Measurements from ENCODE around the gene GHDC. TPM values are rescaled to one million over a fixed set of nuclear protein-coding genes. Genes with fewer than 3 reads are reported as not detected.

GHDC gene
- total RNA-seq, 1 donor from 2014 or later, result 6.4 TPM

GRCh38 chr17:42236760-42237159 lies 42.5 kb upstream of the GHDC start:
- H3K9me3 Mint-ChIP-seq, result no peaks in the 10 kb centered on the region
- H3K36me3 Mint-ChIP-seq, result no peaks in the 10 kb centered on the region
- no peak for DNase-seq (ENCODE audit: extremely low spot score, unreplicated experiment)
- no peak overlapping the region for H3K27ac Mint-ChIP-seq
- no peak for TF ChIP-seq CTCF (conservative IDR thresholded peaks at IDR 0.05)
- H3K4me3 Mint-ChIP-seq, result no peak overlapping the region
- peaks cover 2% of the 10 kb centered on the region for H3K4me1 Mint-ChIP-seq (ENCODE audit: unreplicated experiment)
- H3K27me3 Mint-ChIP-seq, result no peaks in the 10 kb centered on the region

GRCh38 chr17:42233994-42234393 lies 39.7 kb upstream of the GHDC start:
- DNase-seq (ENCODE audit: extremely low spot score, unreplicated experiment), result no peak
- Mint-ChIP-seq H3K4me1 (ENCODE audit: unreplicated experiment) (no peaks in the 10 kb centered on the region), H3K27ac (no peak overlapping the region), H3K9me3 (no peaks in the 10 kb centered on the region), H3K36me3 (no peaks in the 10 kb centered on the region), H3K4me3 (no peak overlapping the region), H3K27me3 (no peaks in the 10 kb centered on the region)
- no peak for TF ChIP-seq CTCF (conservative IDR thresholded peaks at IDR 0.05)

GRCh38 chr17:42233156-42233555 lies 38.9 kb upstream of the GHDC start:
- no peak for DNase-seq (ENCODE audit: extremely low spot score, unreplicated experiment)
- Mint-ChIP-seq H3K9me3 (no peaks in the 10 kb centered on the region), H3K4me1 (ENCODE audit: unreplicated experiment) (no peaks in the 10 kb centered on the region), H3K36me3 (no peaks in the 10 kb centered on the region), H3K4me3 (no peak overlapping the region), H3K27me3 (no peaks in the 10 kb centered on the region), H3K27ac (no peak overlapping the region)
- no peak for TF ChIP-seq CTCF (conservative IDR thresholded peaks at IDR 0.05)

GRCh38 chr17:42230225-42230624 lies 35.9 kb upstream of the GHDC start:
- Mint-ChIP-seq H3K36me3 (peaks cover 3% of the 10 kb centered on the region), H3K4me1 (ENCODE audit: unreplicated experiment) (no peaks in the 10 kb centered on the region), H3K4me3 (no peak overlapping the region), H3K27ac (no peak overlapping the region), H3K9me3 (no peaks in the 10 kb centered on the region), H3K27me3 (no peaks in the 10 kb centered on the region)
- no peak for DNase-seq (ENCODE audit: extremely low spot score, unreplicated experiment)
- TF ChIP-seq CTCF (conservative IDR thresholded peaks at IDR 0.05), result no peak

- H3K27me3 Mint-ChIP-seq, result no peaks in the 10 kb centered on the region
- peaks cover 3% of the 10 kb centered on the region for H3K36me3 Mint-ChIP-seq
- no peak for DNase-seq (ENCODE audit: extremely low spot score, unreplicated experiment)
- no peaks in the 10 kb centered on the region for H3K4me1 Mint-ChIP-seq (ENCODE audit: unreplicated experiment)
- TF ChIP-seq CTCF (conservative IDR thresholded peaks at IDR 0.05), result no peak
- no peak overlapping the region for H3K27ac Mint-ChIP-seq
- no peaks in the 10 kb centered on the region for H3K9me3 Mint-ChIP-seq
- H3K4me3 Mint-ChIP-seq, result no peak overlapping the region
These were observed 33.8 kb upstream of the GHDC start for GRCh38 chr17:42227849-42228700.
